OCI-LY3 (cell line): ENCODE data around the gene PNPLA7.

ENCODE experiments used
- EZH2phosphoT487 ChIP-seq: fragments of 200-600 bp; shearing (Covaris generic); IDR thresholded peaks from 2 replicates; pipeline ENCODE4 v1.6.1; 2018; ENCODE audit warnings: antibody characterized with exemption, mixed run types, low read depth
- TF ChIP-seq, protein P1 (sequence below): fragments of 200-600, 300-600 bp; sonication (generic); IDR thresholded peaks from 2 replicates; pipeline ENCODE4 v1.5.1; 2014; ENCODE audit warnings: antibody characterized with exemption, low read length, low read depth

DNA sequence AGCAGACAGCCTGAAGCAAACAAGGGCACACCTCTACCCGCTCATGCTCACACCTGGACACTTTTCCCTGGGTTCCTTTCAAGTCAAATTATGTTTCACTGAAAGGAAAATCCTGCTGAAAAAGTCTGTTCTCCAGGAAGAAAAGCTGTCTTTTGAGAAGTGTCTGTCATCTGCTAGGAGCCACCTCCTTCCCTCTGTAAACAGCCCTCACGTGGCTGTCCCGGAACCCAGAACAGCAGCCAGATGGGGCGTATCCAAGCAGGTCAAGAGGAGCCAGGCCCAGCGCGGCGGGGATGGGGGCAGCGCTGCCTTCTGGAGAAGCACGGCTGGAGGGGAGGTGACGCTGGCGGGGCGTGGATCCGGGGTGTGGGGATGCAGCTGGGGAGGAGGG, at the start of gene PNPLA7:
- TF ChIP-seq, protein P1, sequence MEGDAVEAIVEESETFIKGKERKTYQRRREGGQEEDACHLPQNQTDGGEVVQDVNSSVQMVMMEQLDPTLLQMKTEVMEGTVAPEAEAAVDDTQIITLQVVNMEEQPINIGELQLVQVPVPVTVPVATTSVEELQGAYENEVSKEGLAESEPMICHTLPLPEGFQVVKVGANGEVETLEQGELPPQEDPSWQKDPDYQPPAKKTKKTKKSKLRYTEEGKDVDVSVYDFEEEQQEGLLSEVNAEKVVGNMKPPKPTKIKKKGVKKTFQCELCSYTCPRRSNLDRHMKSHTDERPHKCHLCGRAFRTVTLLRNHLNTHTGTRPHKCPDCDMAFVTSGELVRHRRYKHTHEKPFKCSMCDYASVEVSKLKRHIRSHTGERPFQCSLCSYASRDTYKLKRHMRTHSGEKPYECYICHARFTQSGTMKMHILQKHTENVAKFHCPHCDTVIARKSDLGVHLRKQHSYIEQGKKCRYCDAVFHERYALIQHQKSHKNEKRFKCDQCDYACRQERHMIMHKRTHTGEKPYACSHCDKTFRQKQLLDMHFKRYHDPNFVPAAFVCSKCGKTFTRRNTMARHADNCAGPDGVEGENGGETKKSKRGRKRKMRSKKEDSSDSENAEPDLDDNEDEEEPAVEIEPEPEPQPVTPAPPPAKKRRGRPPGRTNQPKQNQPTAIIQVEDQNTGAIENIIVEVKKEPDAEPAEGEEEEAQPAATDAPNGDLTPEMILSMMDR = no peak
- TF ChIP-seq EZH2phosphoT487 = no peak
